Spinal cord (tissue), 10 donors: ENCODE results near the gene DNLZ. TPM values are rescaled to one million over a fixed set of nuclear protein-coding genes. Genes with fewer than 3 reads are reported as not detected.

ENCODE experiments used
- DNase-seq, 6 donors: peaks; one replicate each; pipeline versions ENCODE4 v3.0.0 to v3.0.0-alpha.2; 2013 to 2015; ENCODE audit warnings: low spot score in 6 of 6, low read depth in 4 of 6
- H3K27ac ChIP-seq: one replicate; pipeline ENCODE4 v1.5.1; 2013; ENCODE audit warnings: low read depth, low read length, control low read depth
- H3K27me3 ChIP-seq: one replicate; pipeline ENCODE4 v1.6.1; 2013; ENCODE audit warnings: low read length; ENCODE audit not compliant: control insufficient read depth, insufficient read depth
- H3K36me3 ChIP-seq: one replicate; pipeline ENCODE4 v1.6.1; 2013; ENCODE audit warnings: low read length; ENCODE audit not compliant: control insufficient read depth, insufficient read depth
- H3K4me1 ChIP-seq: one replicate; pipeline ENCODE4 v1.6.1; 2013; ENCODE audit warnings: low read length; ENCODE audit not compliant: control insufficient read depth, insufficient read depth
- H3K4me3 ChIP-seq: one replicate; pipeline ENCODE4 v1.5.1; 2013; ENCODE audit warnings: low read depth, low read length, control low read depth
- H3K9me3 ChIP-seq: one replicate; pipeline ENCODE4 v1.6.1; 2013; ENCODE audit warnings: low read length; ENCODE audit not compliant: control insufficient read depth, insufficient read depth
- WGBS: methylation state at CpG from one replicate; pipeline ENCODE4 v1.1.5; 2013; ENCODE audit warnings: missing lambda C conversion rate; ENCODE audit not compliant: insufficient coverage; 5-methylcytosine and 5-hydroxymethylcytosine counted together
- polyA plus RNA-seq, 2 donors: library from polyadenylated mRNA; unstranded; fragments of 120-200 nt; gene quantifications; one replicate each; pipeline ENCODE4 v1.2.1, GENCODE V29; 2013; ENCODE audit not compliant: insufficient read length in 2 of 2
- total RNA-seq, 2 donors: library from RNA; depleted of rRNA in 1 of 2; stranded (reverse); fragments of 120-200 nt in 1 of 2; fragments of >200 nt in 1 of 2; gene quantifications; one replicate each; pipeline versions ENCODE4 v1.2.3 to v1.2.4, GENCODE V29; 2013 to 2014
- donor health status: healthy.

DNLZ gene
- total and polyA plus RNA-seq, 4 donors, result 6.2 to 35.6 (median 29.3) TPM

DNA sequence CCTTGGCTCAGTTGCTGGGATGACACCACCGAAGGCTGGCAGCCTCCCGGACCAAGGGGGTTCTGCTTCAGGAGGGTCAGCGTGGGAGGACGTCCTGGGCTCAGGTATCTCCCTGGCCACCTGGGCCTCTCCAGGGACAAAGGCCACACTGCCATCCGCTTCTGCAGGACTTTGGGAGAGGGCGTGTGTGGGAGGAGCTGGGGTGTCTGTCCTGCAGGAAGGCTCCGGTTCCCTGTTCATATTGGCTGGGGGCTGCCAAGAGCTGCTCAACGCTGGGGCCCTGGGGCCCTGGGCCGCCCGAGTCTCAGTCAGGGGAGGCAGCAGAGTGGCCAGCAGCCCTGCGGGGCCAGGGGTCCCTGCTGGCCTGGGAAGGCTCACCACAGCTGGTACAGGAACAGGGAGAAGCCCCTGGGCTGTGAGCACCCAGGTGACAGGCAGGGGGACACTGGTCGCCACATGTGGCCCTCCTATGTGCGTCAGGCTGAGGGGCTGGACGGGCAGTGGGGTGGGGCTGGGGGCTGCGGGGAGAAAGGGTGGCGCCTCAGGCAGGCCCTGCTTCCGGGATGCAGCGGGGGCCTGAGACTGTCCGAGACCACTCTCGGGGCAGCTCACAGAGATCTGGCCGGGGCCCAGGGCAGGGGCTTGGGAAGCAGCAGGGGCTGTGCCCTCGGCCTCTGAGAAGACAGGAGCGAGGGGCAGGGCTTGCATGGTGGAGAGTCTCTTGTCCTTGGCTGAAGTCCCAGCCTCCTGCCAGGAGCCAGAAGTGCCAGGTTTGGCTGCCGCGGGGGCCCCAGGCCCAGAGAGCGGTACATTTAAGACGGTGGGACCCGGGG lies 14.8 kb upstream of the DNLZ start:
- Histone ChIP-seq H3K27ac (no peak overlapping the region), H3K4me3 (no peak overlapping the region), H3K9me3 (no peaks in the 10 kb centered on the region), H3K36me3 (peaks cover 100% of the 10 kb centered on the region), H3K27me3 (no peaks in the 10 kb centered on the region), H3K4me1 (peaks cover 8% of the 10 kb centered on the region)
- no peak for DNase-seq
- 83% methylated on average over 28 of the region's 28 CpGs for WGBS

DNA sequence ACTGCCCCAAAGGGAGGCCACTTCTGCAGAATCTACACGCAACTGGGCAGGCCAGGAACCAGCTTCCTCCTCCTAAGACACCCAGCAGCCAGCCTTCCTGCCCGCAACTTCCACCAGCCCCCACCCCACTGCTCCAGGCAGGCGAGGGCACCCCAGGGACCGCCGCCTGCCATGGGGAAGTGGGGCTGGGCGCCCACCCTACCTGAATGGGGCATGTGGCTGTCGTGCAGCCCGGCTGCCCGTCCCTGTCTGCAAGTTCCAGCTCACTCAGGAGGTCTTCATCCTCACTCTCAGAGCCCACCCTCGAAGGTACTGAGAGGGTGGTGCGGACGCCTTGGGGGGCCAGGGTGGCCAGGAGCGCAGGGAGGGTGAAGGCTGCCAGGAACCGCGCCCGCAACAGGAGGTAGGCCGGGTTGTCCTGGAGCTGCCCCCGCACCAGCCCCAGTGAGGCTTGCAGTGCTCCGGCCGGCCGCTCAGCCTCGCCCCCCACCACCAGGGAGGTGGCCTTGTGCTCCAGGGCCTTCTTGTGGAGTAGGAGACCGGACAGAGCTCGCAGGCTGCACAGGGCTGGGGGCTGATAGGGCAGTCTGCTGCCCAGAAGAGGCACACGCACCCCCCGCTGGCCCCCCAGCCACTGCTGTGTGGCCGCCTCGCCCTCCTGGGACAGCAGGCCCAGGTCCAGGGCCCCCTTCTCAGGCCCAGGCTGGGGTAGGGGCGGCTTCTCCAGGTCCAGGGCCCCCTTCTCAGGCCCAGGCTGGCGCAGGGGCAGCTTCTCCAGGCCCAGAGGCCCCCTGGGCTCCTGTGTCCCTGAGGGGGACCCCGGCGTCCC lies 14.0 kb upstream of the DNLZ start:
- H3K27me3 ChIP-seq, result no peaks in the 10 kb centered on the region
- peaks cover 16% of the 10 kb centered on the region for H3K4me1 ChIP-seq
- WGBS, result 96% methylated on average over 32 of the region's 32 CpGs
- no peaks in the 10 kb centered on the region for H3K9me3 ChIP-seq
- DNase-seq, result no peak
- H3K27ac ChIP-seq, result no peak overlapping the region
- peaks cover 94% of the 10 kb centered on the region for H3K36me3 ChIP-seq
- H3K4me3 ChIP-seq, result no peak overlapping the region

DNA sequence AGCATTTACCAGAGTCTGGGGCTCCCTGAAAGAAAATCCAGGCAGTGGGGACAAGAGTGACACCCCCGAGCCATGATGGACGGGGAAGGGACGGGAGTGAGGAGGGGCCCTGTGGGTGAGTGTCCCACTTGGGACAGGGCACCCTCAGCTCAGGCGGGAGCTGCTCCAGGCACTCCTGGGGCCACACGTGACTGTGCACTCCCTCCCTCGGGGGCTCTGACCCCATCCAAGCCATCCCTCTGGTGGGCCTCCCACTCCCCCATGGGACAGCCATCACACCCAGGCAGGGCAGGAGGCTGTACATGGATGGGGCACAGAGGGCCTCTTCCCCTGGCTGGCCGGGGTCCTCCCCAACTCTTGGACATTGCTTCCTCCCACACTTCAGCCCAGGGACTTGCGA lies 12.9 kb upstream of the DNLZ start:
- Histone ChIP-seq H3K4me3 (no peak overlapping the region), H3K9me3 (no peaks in the 10 kb centered on the region), H3K36me3 (peaks cover 88% of the 10 kb centered on the region), H3K27me3 (no peaks in the 10 kb centered on the region), H3K27ac (no peak overlapping the region), H3K4me1 (peaks cover 23% of the 10 kb centered on the region)
- no peak for DNase-seq
- WGBS, result 86% methylated on average over 7 of the region's 8 CpGs

DNA sequence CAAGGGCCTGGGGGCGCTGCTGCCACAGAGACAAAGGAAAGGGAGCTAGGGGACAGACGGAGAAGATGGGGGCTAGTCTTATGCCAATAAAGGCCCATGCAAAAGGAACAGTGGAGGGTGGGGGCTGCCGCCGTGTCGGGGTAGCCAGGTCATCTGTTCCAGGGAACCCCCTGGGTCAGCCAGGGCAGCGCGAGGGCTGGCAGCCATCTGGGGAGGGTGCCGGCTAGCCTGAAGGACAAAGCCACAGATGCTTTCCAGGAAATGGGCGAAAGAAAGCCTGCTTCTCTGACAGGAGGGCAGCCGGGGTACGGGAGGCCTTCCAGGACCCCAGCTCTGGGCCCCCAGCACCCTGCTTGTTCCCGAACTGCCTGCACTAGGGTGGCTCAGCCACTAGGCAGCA lies 11.6 kb upstream of the DNLZ start:
- Histone ChIP-seq H3K36me3 (peaks cover 85% of the 10 kb centered on the region), H3K4me3 (no peak overlapping the region), H3K27ac (no peak overlapping the region), H3K4me1 (peaks cover 23% of the 10 kb centered on the region), H3K27me3 (no peaks in the 10 kb centered on the region), H3K9me3 (no peaks in the 10 kb centered on the region)
- WGBS, result 85% methylated on average over 12 of the region's 12 CpGs
- no peak for DNase-seq

DNA sequence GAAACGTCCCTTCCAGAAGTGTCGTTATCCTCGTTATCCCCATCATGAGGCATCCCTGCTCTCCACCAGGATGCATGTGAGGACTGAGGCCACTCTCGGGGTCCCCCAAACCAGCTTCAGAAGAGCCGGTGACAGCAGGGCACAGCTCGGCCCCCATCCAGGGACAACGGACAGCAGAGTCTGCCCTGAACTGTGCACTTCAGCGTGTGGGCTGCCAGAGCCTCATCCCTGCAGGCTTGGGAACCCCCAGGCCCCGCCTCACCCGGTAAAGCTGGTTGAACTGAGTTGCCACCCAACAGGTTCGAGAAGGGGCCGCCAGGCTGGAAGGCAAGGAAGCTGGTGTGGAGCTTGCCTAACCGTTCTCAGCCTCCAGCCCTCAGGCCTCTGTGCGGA lies 10.6 kb upstream of the DNLZ start:
- peaks cover 23% of the 10 kb centered on the region for H3K4me1 ChIP-seq
- no peaks in the 10 kb centered on the region for H3K9me3 ChIP-seq
- no peak overlapping the region for H3K4me3 ChIP-seq
- DNase-seq, result no peak
- no peak overlapping the region for H3K27ac ChIP-seq
- no peaks in the 10 kb centered on the region for H3K27me3 ChIP-seq
- H3K36me3 ChIP-seq, result peaks cover 83% of the 10 kb centered on the region
- 83% methylated on average over 14 of the region's 14 CpGs for WGBS

DNA sequence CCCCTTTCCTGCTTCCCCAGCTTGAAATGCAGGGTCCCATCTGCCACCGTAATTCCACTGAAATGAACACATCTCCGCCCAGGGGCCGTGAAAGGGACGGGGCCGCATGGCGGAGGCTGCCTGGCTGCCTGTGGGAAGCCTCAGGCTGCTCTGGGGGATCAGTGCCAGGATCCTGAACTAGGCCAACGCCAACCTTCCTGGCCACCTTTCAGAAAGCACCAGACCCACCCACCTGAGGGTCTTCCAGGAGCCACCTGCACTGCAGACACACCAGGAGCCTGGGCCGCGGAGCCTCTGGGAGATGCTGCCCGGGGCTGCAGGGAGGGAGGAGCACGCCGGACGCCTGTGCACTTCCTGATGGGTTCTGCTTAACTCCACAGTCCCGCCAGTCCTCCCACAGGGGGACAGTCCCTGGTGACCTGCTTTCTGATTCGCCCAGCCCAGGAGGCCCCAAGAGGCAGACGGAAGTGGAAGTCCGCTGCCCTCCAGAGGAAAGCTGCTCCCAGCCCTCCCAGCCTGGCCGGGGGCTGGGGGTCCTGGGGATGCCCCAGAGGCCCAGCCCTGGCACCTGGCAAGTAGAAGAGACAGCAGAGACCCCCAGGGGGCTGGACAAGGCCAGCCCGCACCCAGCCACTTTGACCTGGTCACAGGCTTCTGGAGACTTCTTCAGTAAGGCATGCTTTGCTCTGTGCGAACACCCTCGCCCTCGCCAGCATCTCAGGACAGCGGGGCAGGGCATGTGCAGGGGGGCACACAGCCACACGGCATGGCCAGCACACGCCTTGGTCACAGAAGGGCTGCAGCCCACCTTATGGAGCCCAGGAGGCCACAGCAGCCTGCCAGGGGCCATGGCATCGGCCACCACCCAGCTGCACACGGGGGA lies 10.0 kb upstream of the DNLZ start, which contains the start of gene CARD9:
CARD9 (minus strand) TSS at position 370 of the 883 bp plus-strand sequence. CDS start 1,591 bp downstream, outside the sequence.
- WGBS, result 54% methylated on average over 27 of the region's 27 CpGs
- Histone ChIP-seq H3K27me3 (no peaks in the 10 kb centered on the region), H3K4me1 (peaks cover 23% of the 10 kb centered on the region), H3K27ac (peak within 1 kb of the TSS; percentile 25), H3K36me3 (peaks cover 77% of the 10 kb centered on the region), H3K9me3 (no peaks in the 10 kb centered on the region), H3K4me3 (peak within 1 kb of the TSS; percentile 9)
- DNase-seq, result peak in 1 of 6 donors; percentile 37

DNA sequence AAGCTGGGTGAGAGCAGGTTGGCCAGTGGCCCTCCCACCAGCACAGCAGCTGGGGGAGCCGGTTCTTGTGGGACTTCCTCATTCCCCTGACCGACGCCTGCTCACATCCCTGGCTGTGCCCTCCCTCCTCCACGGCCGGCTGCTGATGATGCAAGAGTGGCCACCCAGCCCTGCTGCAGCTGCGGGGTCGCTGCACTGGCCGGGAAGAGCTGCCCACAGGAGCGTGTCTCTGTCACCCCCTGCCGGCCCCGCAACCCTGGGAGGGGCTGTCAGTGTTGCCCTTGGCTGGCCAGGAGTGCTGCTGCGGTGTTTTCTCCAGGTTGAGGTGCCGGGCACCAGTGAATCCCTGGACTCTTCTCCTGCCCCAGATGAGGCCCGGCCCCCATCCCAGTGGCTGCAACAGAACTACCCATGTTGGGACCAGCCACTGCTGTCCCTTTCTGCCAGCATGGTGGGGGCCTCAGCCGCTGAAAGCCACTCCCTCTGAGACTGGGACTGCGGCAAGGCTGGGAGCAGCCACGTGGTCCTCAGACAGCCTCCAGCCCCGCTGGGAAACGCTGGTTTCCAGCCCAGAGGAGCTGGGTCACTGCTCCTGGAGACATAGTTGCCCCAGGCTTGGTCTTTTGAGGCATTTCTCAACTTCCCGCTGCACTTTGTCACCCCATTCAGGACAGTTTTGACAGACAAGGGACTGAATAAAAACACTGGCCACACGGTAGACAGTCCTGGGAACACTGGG lies 9.2 kb upstream of the DNLZ start:
- no peak overlapping the region for H3K4me3 ChIP-seq
- peak overlapping the region; percentile 25 for H3K27ac ChIP-seq

DNA sequence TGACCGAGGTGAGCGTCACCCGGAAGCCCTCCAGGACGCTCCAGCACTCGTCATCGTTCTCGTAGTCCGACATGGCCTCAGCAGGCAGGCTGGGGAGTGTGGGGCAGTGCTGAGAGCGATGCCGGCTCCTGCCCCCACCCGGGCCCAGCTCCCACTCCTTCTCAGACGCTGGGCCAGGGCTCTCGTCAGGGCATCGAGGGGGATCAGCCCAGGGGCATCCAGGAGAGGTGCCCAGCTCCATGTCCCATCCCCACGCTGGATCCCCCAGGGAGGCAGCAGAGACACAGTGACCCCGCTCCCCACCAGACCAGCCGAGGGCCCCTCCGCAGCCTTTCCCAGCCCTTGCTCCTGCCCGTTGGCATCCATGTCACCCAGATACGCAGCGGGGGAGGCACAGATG lies 8.5 kb upstream of the DNLZ start:
- Histone ChIP-seq H3K27ac (no peak overlapping the region), H3K27me3 (no peaks in the 10 kb centered on the region), H3K36me3 (peaks cover 66% of the 10 kb centered on the region), H3K9me3 (no peaks in the 10 kb centered on the region), H3K4me1 (peaks cover 23% of the 10 kb centered on the region), H3K4me3 (no peak overlapping the region)
- DNase-seq, result no peak
- WGBS, result 79% methylated on average over 10 of the region's 21 CpGs

More for the DNA sequence above, 9.2 kb upstream of the DNLZ start:
- peak in 1 of 6 donors; percentile 31 for DNase-seq
- Histone ChIP-seq H3K36me3 (peaks cover 69% of the 10 kb centered on the region), H3K27me3 (no peaks in the 10 kb centered on the region), H3K9me3 (no peaks in the 10 kb centered on the region), H3K4me1 (peaks cover 23% of the 10 kb centered on the region)
- WGBS, result 30% methylated on average over 21 of the region's 21 CpGs

DNA sequence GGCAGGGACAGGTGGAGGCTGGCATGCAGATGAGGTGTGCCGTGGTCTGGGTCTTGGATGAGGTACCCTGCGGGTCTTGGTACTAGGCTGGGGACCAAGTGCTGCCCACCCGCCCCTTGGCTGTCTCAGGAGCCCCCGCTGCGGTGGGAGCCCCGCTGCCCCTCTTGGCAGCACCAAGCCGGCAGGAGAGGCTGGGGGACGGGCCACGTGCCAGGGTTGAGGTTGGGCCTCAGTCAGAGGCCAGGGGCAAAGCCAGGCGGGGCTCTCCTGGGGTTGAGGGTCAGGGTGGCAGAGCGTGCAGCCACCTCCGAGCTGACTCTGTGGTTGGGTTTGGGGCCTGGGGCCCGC lies 8.0 kb upstream of the DNLZ start:
- WGBS, result 90% methylated on average over 13 of the region's 13 CpGs
- no peaks in the 10 kb centered on the region for H3K9me3 ChIP-seq
- peaks cover 65% of the 10 kb centered on the region for H3K36me3 ChIP-seq
- no peak for DNase-seq
- no peak overlapping the region for H3K4me3 ChIP-seq
- H3K4me1 ChIP-seq, result peaks cover 21% of the 10 kb centered on the region
- no peak overlapping the region for H3K27ac ChIP-seq
- H3K27me3 ChIP-seq, result no peaks in the 10 kb centered on the region
